ENCODE data around the gene MAML2. TPM values are rescaled to one million over a fixed set of nuclear protein-coding genes. Genes with fewer than 3 reads are reported as not detected.

Gene MAML2
- total RNA-seq, 4 donors from 2014 or later, result 15.9 to 31.9 (median 24.9) TPM

- Histone ChIP-seq H3K27ac (no peak overlapping the region), H3K36me3 (no peaks in the 10 kb centered on the region), H3K9me3 (no peaks in the 10 kb centered on the region), H3K4me3 (no peak overlapping the region), H3K4me1 (peaks cover 9 to 43% (median 22%) of the 10 kb centered on the region in 4 donors), H3K27me3 (no peaks in the 10 kb centered on the region)
- WGBS, 2 donors (ENCODE audit: low coverage in 1 of 2), result 91% methylated on average over 3 of the region's 3 CpGs; no CpG with 5 or more reads in 1 of the 2 donors
- in situ Hi-C loops (cut with MboI; ENCODE audit: low pct_ligation_motif_present in 1 of 4, low pct_unique_long_range_greater_than_20kb in 1 of 4, low sequenced_read_pairs in 3 of 4), result no loop called here
- TF ChIP-seq POLR2AphosphoS5 (IDR thresholded peaks at IDR 0.05), result no peak
- no peak for TF ChIP-seq POLR2A (IDR thresholded peaks at IDR 0.05)
- TF ChIP-seq EP300 (IDR thresholded peaks at IDR 0.05; ENCODE audit: low read depth), result no peak
- TF ChIP-seq CTCF (IDR thresholded peaks at IDR 0.05), result no peak
- intact Hi-C loops (cut with DNase I; ENCODE audit: low total_unique reads), result no loop called here
- DNase-seq, result no peak
These were observed 24.1 kb downstream of the MAML2 start for GRCh38 chr11:96318850-96319249.

DNA sequence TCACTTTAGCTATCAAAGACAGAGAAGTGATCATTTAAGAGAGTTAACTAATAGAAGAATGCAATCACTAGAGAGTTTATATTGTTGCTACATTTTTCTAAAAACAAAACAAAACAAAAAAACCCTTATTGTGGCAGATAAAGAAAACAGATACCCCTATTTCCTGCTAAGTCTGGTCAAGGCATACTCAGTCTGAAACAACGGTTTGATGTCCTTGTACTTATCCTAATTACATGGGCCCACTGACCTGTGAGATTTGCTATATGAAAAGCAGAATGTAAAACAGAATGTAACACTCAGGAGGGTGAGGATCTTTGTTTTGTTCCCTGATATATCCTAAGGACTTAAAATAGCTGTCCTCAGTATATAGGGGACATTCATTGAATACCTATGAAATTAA lies 24.6 kb downstream of the MAML2 start:
- TF ChIP-seq POLR2AphosphoS5 (IDR thresholded peaks at IDR 0.05), result no peak
- TF ChIP-seq EP300 (IDR thresholded peaks at IDR 0.05; ENCODE audit: low read depth), result no peak
- no peak for TF ChIP-seq POLR2A (IDR thresholded peaks at IDR 0.05)
- no peak for TF ChIP-seq CTCF (IDR thresholded peaks at IDR 0.05)
- Histone ChIP-seq H3K27me3 (no peaks in the 10 kb centered on the region), H3K36me3 (no peaks in the 10 kb centered on the region), H3K9me3 (no peaks in the 10 kb centered on the region), H3K27ac (no peak overlapping the region), H3K4me3 (no peak overlapping the region), H3K4me1 (peaks cover 10 to 47% (median 22%) of the 10 kb centered on the region in 4 donors)
- intact Hi-C loops (cut with DNase I; ENCODE audit: low total_unique reads), result no loop called here
- in situ Hi-C loops (cut with MboI; ENCODE audit: low pct_ligation_motif_present in 1 of 4, low pct_unique_long_range_greater_than_20kb in 1 of 4, low sequenced_read_pairs in 3 of 4), result no loop called here
- no peak for DNase-seq
- WGBS, 2 donors (ENCODE audit: low coverage in 1 of 2), result 44 to 59% methylated on average over 1 of the region's 1 CpG

DNA sequence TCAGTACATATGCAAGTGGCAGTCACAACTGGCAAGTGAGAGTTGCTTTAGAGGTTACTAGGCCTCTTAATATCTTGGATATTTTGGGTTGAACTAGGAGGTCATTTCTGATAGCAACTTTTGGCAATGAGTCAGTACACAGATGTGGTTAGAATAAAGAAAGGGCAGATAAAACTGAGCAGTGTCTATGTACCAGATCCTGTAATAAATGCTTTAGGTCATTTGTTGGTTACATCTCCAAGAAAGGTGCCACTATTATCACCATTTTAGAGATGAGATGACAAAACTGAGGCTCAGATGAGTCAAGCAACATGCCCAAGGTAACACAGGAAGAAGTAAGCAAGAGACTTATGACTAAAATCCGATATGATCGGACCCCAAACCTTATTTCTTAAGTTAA lies 25.0 kb downstream of the MAML2 start:
- TF ChIP-seq POLR2AphosphoS5 (IDR thresholded peaks at IDR 0.05) (no peak), CTCF (IDR thresholded peaks at IDR 0.05) (no peak), POLR2A (IDR thresholded peaks at IDR 0.05) (no peak), EP300 (IDR thresholded peaks at IDR 0.05; ENCODE audit: low read depth) (no peak)
- Histone ChIP-seq H3K4me3 (no peak overlapping the region), H3K27ac (no peak overlapping the region), H3K27me3 (no peaks in the 10 kb centered on the region), H3K4me1 (peaks cover 10 to 49% (median 22%) of the 10 kb centered on the region in 4 donors), H3K36me3 (no peaks in the 10 kb centered on the region), H3K9me3 (no peaks in the 10 kb centered on the region)
- no peak for DNase-seq
- in situ Hi-C loops (cut with MboI; ENCODE audit: low pct_ligation_motif_present in 1 of 4, low pct_unique_long_range_greater_than_20kb in 1 of 4, low sequenced_read_pairs in 3 of 4) (no loop called here), intact Hi-C loops (cut with DNase I; ENCODE audit: low total_unique reads) (no loop called here)
- WGBS, 2 donors (ENCODE audit: low coverage in 1 of 2), result 82 to 85% methylated on average over 2 of the region's 2 CpGs

- in situ Hi-C loops (cut with MboI; ENCODE audit: low pct_ligation_motif_present in 1 of 4, low pct_unique_long_range_greater_than_20kb in 1 of 4, low sequenced_read_pairs in 3 of 4), result no loop called here
- no peaks in the 10 kb centered on the region for H3K36me3 ChIP-seq
- DNase-seq, result no peak
- H3K4me3 ChIP-seq, result no peak overlapping the region
- H3K9me3 ChIP-seq, result no peaks in the 10 kb centered on the region
- intact Hi-C loops (cut with DNase I; ENCODE audit: low total_unique reads), result no loop called here
- 40 to 48% methylated on average over 2 of the region's 2 CpGs for WGBS, 2 donors (ENCODE audit: low coverage in 1 of 2)
- no peaks in the 10 kb centered on the region for H3K27me3 ChIP-seq
- H3K27ac ChIP-seq, result no peak overlapping the region
- TF ChIP-seq CTCF (IDR thresholded peaks at IDR 0.05) (no peak), POLR2AphosphoS5 (IDR thresholded peaks at IDR 0.05) (no peak), POLR2A (IDR thresholded peaks at IDR 0.05) (no peak), EP300 (IDR thresholded peaks at IDR 0.05; ENCODE audit: low read depth) (no peak)
- H3K4me1 ChIP-seq, result peaks cover 10 to 51% (median 22%) of the 10 kb centered on the region in 4 donors
These were observed 25.4 kb downstream of the MAML2 start for GRCh38 chr11:96317571-96317970.
